ENCODE measurements around the gene CHRNE.

Gene CHRNE

GRCh38 chr17:4903051-4903818 is at the start of gene CHRNE:
CHRNE (minus strand) TSS chr17:4903098; CDS start chr17:4903063, 35 bp downstream.
- peak; percentile 54 for DNase-seq

GRCh38 chr17:4951486-4951885 is 48.6 kb upstream of the CHRNE start:
- DNase-seq = no peak

GRCh38 chr17:4950746-4951204 is 47.9 kb upstream of the CHRNE start, which contains the start of gene ENO3:
ENO3 (plus strand) TSS chr17:4951119; CDS start chr17:4951830, 711 bp downstream.
- no peak for DNase-seq

DNA sequence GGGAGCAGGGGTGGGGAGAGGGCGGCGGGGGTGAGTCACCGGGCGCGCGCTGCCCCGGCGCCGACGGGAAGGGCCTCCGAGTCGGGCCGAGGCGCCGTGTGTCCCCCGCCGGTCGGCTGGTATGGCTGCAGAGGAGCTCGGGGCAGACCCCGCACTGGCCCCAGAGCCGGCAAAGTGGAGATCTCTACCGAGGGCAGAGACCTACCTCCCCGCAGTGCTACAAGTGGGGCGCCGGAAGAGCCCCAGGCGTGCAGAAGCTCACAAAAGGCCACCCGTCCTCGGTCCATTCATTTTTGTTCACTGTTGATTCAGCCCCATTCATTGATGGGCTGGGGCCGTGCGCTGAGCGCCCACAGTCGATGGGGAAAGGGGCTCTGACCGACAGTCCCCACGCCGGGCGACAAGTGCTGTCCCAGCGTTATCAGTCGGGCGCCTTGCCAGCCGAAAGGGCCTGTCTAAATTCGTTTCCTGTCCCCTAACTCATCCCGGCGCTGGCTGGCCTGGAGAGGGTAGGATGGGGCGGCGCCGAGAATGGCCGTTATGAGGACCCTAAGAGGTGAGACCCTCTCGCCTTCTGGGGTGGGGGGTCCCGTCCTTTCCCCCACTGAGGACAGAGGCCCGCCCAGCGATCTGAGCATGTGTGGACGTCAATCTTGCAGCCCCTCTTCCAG is 47.3 kb upstream of the CHRNE start:
- DNase-seq = no peak

DNA sequence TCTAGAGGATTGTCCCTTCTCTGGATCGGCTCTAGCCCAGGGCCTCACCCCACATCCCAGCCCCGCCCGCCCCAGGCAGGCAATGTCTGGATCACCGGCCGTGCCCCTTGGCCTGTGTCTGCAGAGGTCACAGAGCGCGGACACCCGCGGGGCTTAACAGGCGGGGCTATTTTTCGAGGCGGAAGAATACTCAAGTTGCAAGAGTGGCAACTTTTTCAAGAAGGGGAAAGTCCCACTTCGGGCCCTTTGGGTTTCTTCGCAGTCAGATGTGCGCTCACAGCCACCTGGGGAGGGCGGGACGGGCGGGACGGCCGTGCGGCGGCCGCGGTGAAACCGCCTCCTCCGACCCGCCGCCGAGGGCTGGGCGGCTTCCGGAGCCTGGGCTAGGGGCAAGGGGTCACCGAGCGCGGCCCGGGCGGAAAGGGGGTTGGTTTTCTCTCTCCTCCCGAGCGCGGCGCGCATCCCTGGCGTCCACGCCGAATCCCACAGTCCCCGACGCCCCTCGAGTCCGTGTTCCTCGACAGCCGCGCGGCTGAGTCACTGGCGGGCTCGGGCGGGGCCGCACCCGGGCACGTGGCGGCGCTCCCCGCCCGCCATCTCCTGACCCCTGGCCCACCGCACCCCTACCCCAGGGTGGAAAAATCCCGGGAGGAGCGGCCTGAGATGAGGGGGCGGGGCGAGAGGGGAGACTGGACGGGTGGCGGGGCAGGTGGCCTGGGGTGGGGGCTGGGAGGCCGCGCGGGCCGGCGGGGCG is 46.6 kb upstream of the CHRNE start:
- DNase-seq = peak; percentile 60

- peak; percentile 77 for DNase-seq
Measured at GRCh38 chr17:4948931-4949320, 46.0 kb upstream of the CHRNE start.

GRCh38 chr17:4948166-4948930 is 45.5 kb upstream of the CHRNE start, which contains the start of gene PFN1:
PFN1 (minus strand) TSS chr17:4948530; CDS start chr17:4948394, 136 bp downstream.
- peak; percentile 70 for DNase-seq

DNA sequence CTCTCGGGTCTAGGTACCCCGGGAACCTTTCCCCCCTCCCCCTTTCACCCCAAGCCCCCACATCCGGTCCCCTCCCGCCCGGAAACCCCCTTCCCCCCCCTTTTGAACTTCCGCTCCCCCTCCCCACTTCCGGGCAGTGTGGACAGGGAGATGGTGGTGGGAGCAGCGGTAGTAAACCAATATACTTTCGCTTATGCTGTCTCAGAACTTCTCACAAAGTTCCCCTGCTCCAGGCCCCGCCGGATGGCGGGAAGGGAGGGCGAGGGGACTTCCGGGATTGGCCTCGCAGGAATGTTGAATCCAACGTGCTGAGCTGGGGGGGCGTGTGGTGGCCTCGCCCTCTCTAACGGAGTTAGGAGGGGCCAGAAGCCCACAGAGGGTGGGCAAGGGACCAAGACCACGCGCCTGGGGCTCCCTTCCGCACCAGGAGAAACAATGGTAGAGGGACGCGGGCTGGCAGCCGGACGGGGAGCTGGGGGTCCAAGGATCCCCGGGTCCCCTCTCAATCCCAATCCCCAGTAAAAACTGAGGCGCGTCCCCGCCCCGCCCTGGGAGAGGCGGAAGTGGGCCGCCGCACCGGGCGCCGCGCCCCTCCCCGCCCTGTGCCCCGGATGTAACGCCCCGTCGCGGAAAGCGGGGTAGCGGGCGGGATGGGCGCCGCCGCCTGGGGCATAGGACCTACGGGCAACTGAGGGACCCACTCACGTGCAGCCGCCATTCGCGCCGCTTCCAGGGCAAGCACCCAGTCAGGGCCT is 44.7 kb upstream of the CHRNE start:
- DNase-seq = no peak

GRCh38 chr17:4947010-4947410 is 44.1 kb upstream of the CHRNE start:
- no peak for DNase-seq

DNA sequence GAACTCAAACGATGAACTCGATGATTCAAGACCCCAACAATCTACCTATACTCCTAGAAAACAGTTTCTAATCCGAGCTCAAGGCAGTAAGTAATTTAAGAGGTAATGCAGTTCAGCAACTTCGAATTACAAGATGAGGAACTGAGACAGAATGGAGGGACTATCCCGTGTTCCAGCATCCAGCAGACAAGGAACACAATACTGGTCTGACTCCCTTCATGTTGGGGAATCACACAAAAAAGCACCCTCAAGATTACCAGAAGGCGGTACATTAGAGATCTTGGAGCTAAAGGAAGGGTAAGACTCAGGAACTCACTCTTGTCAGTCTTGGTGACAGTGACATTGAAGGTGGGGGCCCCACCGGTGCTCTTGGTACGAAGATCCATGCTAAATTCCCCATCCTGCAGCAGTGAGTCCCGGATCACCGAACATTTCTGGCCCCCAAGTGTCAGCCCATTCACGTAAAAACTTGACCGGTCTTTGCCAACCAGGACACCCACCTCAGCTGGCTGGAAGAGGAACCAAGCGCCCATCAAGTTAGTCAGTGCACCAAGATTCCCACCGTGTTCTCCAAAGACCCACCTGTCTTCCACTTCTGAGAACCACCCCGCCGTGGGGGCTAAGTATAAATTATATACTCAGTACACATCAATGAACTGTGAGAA is 43.5 kb upstream of the CHRNE start:
- no peak for DNase-seq

DNA sequence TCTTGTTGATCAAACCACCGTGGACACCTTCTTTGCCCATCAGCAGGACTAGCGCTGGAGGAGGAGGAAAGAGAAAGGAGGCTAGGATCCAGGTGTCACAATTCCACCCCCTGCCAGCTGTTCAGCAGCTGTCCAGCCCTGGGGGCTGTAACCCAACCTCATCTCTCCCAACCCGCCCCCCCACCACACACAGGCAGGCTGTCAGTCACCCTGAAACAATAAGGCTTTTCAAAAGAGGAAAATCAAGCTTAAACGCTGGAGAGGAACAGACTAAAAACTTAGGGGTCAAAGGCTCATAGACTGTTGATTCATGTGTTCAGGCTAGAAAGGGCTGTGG is 43.0 kb upstream of the CHRNE start:
- DNase-seq = no peak

GRCh38 chr17:4945176-4945943 is 42.5 kb upstream of the CHRNE start:
- DNase-seq = peak; percentile 70

DNA sequence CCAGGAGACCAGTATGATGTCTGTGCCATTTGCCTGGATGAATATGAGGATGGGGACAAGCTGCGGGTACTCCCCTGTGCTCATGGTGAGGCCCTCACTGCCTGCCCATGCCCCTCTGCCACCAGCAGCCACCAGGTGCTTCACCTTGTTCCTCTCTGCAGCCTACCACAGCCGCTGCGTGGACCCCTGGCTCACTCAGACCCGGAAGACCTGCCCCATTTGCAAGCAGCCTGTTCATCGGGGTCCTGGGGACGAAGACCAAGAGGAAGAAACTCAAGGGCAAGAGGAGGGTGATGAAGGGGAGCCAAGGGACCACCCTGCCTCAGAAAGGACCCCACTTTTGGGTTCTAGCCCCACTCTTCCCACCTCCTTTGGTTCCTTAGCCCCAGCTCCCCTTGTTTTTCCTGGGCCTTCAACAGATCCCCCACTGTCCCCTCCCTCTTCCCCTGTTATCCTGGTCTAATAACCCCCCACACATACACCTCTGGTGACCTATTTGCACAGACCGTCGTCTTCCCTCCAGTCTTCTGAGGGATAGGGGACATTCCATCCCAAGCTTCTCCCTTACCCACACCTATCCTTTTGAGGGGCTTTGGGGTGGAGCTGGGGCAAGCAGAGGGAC is 41.8 kb upstream of the CHRNE start:
- DNase-seq = no peak

DNA sequence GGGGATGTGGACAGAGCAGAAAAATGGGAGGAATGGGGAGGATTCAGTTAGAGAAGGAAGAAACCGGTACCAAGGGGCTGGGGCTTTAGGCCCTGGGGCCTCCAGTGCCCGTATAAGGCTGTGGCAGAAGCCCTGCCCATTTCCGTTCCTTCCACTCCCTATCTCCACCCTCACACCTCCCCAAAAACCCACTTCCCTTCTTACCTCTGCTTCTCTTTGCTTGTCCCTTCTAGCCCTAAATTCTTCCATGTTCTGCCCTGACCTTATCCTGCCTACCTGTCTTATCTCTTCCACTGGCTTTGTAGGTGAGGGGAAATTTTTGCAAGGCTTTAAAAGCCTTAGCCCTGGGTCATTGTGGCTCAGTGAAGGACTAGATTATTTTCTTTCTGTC is 41.3 kb upstream of the CHRNE start:
- no peak for DNase-seq

- DNase-seq = no peak
Measured at GRCh38 chr17:4942760-4943508, 40.0 kb upstream of the CHRNE start.

DNA sequence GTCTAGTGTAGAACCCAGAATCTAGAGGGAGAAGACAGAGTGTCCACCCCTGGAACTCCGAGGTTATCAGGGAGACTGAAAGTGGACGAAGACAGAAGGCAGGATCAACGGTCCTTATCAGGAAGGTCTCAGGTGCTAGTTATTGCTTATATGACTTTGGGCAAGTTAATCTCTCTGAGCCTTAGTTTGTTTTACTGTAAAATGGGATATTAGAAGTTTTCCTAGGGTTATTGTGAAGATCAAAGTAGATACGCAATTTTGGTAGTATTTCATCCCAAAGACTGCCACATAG is 38.4 kb upstream of the CHRNE start:
- DNase-seq = no peak

DNA sequence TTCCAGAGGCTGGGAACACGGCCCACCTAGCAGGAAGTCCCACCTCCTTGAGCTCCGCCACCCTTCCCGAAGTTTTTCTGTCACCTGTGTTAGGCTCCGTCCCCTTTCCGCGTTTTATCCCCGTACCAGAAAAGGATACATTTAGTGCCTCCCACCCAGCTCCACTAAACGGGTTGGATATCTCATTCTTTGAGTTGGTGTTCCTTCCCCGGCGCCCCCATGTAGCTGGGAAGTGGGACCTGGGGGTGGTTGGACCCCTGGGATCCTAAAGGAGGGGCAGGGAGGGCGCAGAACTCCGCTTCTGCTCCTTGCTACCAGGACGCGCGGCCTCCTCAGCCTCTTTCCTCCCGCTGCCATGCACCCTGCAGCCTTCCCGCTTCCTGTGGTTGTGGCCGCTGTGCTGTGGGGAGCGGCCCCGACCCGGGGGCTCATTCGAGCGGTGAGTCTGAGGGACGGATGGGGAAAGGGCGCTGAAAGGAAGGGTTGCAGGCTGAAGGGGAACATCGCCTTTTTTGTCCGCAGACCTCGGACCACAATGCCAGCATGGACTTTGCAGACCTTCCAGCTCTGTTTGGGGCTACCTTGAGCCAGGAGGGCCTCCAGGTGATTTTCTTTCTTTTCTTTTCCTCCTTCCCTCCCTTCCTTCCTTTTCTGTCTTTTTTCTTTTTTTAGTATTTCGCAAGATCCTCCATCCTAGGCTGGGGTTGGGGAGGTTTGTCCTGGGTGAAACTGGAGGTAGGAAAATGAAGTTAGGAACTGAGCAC is 37.8 kb upstream of the CHRNE start:
- no peak for DNase-seq

- peak; percentile 97 for DNase-seq
Measured at GRCh38 chr17:4939796-4940554, 37.1 kb upstream of the CHRNE start, which contains the start of the genes RNF167 and SLC25A11. RNF167 (plus strand) TSS chr17:4940268; CDS start chr17:4940910, 642 bp downstream. SLC25A11 (minus strand) TSS chr17:4940046; CDS start chr17:4939910, 136 bp downstream.
